Calu3 (cell line): Measurements from ENCODE around the gene GALNTL6. TPM values are rescaled to one million over a fixed set of nuclear protein-coding genes. Genes with fewer than 3 reads are reported as not detected.
"Not testable (repeated sequence)": the region's sequence is repeated elsewhere in the genome, so short reads cannot be mapped to it uniquely, and the experiment has no call there.

ENCODE experiments used
- BruUV-seq: library from RNA; stranded (reverse); fragments of 400-500 nt; replicated peaks from 2 replicates; lab custom pipeline; 2021; lab: Mats Ljungman, UMichigan
- CTCF ChIA-PET: fragments of 300-600 bp; sonication (Branson Sonifier 250); formaldehyde crosslinking; loops from one replicate; lab custom pipeline; 2022; ENCODE audit warnings: antibody characterized with exemption; lab: Charles Lee
- DNase-seq: peaks from one replicate; pipeline ENCODE4 v3.0.0; 2022
- H3K27ac Mint-ChIP-seq: one replicate; pipeline ENCODE4 v1.8.0; 2022; ENCODE audit warnings: mixed read lengths; ENCODE audit not compliant: unreplicated experiment
- H3K27me3 Mint-ChIP-seq: one replicate; pipeline ENCODE4 v1.8.0; 2022; ENCODE audit warnings: mixed read lengths; ENCODE audit not compliant: unreplicated experiment
- H3K36me3 Mint-ChIP-seq: one replicate; pipeline ENCODE4 v1.8.0; 2022; ENCODE audit warnings: mild to moderate bottlenecking, moderate library complexity, mixed read lengths; ENCODE audit not compliant: insufficient read depth, unreplicated experiment
- H3K4me1 Mint-ChIP-seq: one replicate; pipeline ENCODE4 v1.8.0; 2022; ENCODE audit warnings: mild to moderate bottlenecking, low read depth, mixed read lengths; ENCODE audit not compliant: unreplicated experiment
- H3K4me3 Mint-ChIP-seq: one replicate; pipeline ENCODE4 v1.8.0; 2022; ENCODE audit warnings: mild to moderate bottlenecking, low read depth, moderate library complexity, mixed read lengths; ENCODE audit not compliant: unreplicated experiment
- H3K9me3 Mint-ChIP-seq: one replicate; pipeline ENCODE4 v1.8.0; 2022; ENCODE audit warnings: low read depth, mixed read lengths; ENCODE audit not compliant: unreplicated experiment
- CTCF ChIP-seq: fragments of 200-600 bp; IDR thresholded peaks from one replicate; pipeline ENCODE4 v1.8.0; 2022; ENCODE audit warnings: antibody characterized with exemption; ENCODE audit not compliant: unreplicated experiment
- intact Hi-C: fragments of 100-400 bp; cut with micrococcal nuclease; formaldehyde crosslinking; loops from one replicate; pipeline ENCODE4 v1.10.0; 2022; ENCODE audit not compliant: unreplicated experiment
- total RNA-seq: library from RNA; stranded (reverse); gene quantifications from 2 replicates; pipeline ENCODE4 v1.2.3, GENCODE V29; 2022

The GALNTL6 gene
- total RNA-seq, 1 experiment from 2014 or later, result not detected

- Mint-ChIP-seq H3K27ac (no peak overlapping the region), H3K4me1 (no peaks in the 10 kb centered on the region), H3K36me3 (no peaks in the 10 kb centered on the region), H3K4me3 (no peak overlapping the region), H3K27me3 (no peaks in the 10 kb centered on the region), H3K9me3 (no peaks in the 10 kb centered on the region)
- no peak for TF ChIP-seq CTCF
- intact Hi-C loops, result no loop called here
- DNase-seq, result no peak
- no TSS peak for BruUV-seq
- CTCF ChIA-PET, result no interaction called here
Measured at GRCh38 chr4:172947594-172947993, 1134.4 kb downstream of the GALNTL6 start.

- no TSS peak for BruUV-seq
- H3K27ac Mint-ChIP-seq, result no peak overlapping the region
- DNase-seq, result no peak
- intact Hi-C loops, result no loop called here
- H3K9me3 Mint-ChIP-seq, result no peaks in the 10 kb centered on the region
- CTCF ChIA-PET, result no interaction called here
- no peak overlapping the region for H3K4me3 Mint-ChIP-seq
- no peaks in the 10 kb centered on the region for H3K4me1 Mint-ChIP-seq
- H3K27me3 Mint-ChIP-seq, result no peaks in the 10 kb centered on the region
- H3K36me3 Mint-ChIP-seq, result no peaks in the 10 kb centered on the region
- no peak for TF ChIP-seq CTCF
Measured at GRCh38 chr4:172950990-172951389, 1137.8 kb downstream of the GALNTL6 start.

DNA sequence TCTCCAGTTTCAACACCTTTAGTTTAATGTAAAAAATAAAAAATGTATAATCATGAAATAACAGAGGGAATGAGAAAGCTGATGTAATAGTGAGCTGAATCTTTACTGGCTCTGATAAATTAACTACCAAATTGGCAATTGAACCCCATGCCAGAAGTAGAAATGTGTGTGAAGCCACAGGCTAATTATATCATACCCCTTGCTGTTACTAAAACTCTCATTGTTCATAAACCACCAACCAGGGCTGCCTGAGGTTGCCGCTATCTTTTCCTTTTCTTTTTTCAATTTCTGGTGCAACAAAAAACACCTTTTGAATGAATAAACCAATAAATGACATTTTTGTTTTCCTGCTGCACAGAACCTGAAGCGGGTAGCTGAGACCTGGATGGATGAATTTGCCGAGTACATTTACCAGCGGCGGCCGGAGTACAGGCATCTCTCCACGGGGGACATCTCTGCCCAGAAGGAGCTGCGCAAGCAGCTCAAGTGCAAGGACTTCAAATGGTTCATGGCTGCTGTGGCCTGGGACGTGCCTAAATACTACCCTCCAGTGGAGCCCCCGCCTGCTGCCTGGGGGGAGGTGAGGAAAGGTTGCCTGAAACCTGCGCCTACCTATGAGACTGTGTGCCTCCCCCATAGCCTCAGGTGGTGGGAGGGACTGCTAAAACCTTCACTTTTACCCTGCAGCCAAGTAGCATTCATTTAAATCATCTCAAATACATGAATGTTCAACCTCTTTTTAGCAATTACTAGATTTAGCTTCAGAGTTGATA is 1138.7 kb downstream of the GALNTL6 start:
- Mint-ChIP-seq H3K4me3 (no peak overlapping the region), H3K27me3 (no peaks in the 10 kb centered on the region), H3K9me3 (no peaks in the 10 kb centered on the region), H3K4me1 (no peaks in the 10 kb centered on the region), H3K36me3 (no peaks in the 10 kb centered on the region), H3K27ac (no peak overlapping the region)
- no peak for DNase-seq
- no peak for TF ChIP-seq CTCF
- CTCF ChIA-PET, result no interaction called here
- intact Hi-C loops, result no loop called here
- no TSS peak for BruUV-seq

DNA sequence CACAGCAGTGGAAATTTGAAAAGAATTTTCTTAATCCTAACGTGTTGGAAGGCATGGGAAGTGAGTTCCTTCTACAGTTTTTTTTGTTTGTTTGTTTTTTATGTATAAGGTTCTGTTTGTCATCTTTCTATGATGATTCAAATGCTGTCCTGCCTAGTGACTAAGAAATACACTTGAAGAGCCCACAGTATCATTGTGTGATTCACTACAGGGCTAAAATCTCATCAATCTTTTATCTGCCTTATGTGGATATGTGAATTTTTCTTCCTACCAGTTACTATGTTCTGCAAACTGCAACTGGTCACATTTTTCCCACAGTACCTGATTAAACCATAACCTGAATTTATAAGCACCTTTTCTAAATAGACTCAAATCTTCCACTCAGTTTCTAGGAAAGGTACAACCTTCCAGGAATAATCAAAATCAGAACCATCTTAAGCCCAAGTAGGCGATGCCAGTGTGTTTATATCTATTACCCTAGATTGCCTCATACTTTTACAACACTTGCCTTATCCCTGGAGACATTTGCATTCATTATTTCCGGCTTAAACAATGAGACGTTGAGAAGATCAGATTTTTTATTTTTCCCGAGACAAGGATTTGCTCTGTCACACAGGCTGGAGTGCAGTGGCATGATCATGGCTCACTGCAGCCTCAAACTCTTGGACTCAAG is 1140.8 kb downstream of the GALNTL6 start:
- intact Hi-C loops, result no loop called here
- no peak overlapping the region for H3K27ac Mint-ChIP-seq
- no peaks in the 10 kb centered on the region for H3K9me3 Mint-ChIP-seq
- no TSS peak for BruUV-seq
- no peak for TF ChIP-seq CTCF
- H3K27me3 Mint-ChIP-seq, result no peaks in the 10 kb centered on the region
- no peak overlapping the region for H3K4me3 Mint-ChIP-seq
- no peak for DNase-seq
- CTCF ChIA-PET, result no interaction called here
- no peaks in the 10 kb centered on the region for H3K36me3 Mint-ChIP-seq
- no peaks in the 10 kb centered on the region for H3K4me1 Mint-ChIP-seq

DNA sequence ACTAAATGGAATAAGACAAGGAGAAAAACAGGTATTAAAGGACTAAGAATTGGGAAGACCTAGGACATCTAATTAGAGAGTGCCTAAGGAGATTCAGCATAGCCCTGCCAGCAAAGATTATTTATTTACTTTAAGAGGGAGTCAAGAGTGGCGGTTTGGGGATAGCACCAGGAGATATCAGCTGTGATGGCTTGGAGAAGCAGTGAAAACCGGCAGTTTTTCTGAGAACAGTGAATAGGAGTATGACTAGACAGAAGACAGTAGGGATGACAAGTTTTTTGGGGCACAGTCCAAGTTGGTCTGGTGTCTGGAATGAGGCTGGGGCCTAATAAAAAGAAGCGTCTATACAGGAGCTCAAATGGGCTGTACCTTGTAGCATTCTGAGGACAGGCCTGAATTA is 1143.1 kb downstream of the GALNTL6 start:
- BruUV-seq, CTCF ChIA-PET, DNase-seq, H3K27ac Mint-ChIP-seq, H3K4me1 Mint-ChIP-seq, H3K36me3 Mint-ChIP-seq, intact Hi-C loops, H3K4me3 Mint-ChIP-seq, H3K9me3 Mint-ChIP-seq: not testable (repeated sequence)
- peaks cover 14% of the 10 kb centered on the region for H3K27me3 Mint-ChIP-seq
